Stimulated activated CD8-positive, alpha-beta memory T cell treated with anti-CD3 and anti-CD28 coated beads, Interleukin-2, amount 100 ng/mL, for 48 hours (primary cell): ENCODE measurements around the gene RCOR1.

Source experiments
- DNase-seq, 2 donors: peaks; one replicate each; pipeline ENCODE4 v3.0.0-alpha.2; 2020; ENCODE audit warnings: low read depth in 2 of 2

Gene RCOR1

DNA sequence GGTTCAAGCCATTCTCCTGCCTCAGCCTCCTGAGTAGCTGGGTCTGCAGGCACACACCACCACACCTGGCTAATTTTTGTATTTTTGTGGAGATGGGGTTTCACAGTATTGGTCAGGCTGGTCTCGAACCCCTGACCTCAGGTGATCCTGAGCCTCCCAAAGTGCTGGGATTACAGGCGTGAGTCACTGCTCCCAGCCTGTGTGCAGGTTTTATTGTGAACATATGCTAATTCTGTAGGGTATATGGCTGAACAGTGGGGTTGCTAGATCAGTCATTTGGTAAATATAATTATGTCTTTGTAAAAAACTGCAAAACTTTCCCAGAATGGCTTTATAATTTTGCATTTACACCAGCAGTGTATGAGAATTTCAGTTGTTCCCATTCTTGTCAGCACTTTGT is 85.9 kb downstream of the RCOR1 start:
- no peak for DNase-seq

DNA sequence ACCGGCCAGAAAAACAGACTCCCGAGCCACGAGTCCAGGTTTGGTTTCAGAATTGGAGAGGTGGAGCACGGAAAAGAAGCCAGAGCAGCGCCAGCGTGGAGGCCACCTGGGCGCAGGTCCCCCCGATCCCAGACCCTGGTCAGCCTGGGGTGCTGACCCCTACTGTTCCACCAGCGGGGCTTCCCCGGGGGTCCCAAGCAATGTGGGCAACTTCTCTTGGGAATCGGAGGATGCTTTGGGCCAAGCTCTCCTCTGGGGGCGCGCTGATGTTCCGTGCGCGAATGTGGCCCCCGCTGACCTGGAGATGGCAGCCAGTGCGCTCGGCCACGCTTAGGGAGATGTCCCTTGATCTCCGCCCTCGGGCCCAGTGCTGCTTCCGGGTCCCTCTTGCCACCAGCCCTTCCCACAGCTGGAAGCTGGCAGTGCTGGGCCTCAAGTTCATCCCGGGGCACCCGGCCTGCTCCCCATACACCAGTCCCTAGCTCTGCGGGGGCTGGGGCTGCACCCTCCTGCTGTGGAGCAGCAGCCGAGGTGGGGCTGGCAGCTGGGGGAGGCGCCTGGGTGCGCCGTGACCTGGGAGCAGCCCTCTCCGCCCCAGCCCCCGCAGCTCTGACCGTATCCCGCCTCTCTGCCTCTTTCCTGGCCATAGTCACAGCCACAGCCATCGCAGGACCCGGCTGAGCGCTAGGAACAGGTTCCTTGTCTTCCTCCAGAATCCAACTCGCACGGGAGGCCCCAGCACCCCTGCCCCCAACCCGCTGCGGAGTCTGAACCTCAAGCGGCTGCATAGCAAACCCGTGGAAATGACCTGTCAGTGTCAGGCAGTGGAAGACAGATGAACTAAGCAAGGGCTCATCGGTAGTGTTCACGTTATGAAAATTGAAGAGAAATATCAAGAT is 91.2 kb downstream of the RCOR1 start:
- DNase-seq = no peak

DNA sequence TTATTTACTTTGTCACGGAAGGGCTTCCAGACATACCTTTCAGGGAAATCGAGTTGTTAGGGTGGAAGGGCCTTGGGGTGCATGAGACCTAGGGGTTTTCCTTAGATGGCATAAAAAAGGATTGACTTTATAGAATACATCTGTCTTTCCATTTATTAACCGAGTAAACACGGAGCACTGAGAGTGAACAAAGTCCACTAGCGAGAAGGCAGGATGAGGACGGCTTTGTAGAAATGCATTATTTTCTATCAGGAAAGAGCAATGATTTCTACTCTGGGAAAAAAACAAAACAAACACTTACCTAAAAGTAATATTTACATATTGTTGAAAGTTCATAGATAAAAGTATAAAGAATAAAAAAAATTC is 91.8 kb downstream of the RCOR1 start:
- no peak for DNase-seq

DNA sequence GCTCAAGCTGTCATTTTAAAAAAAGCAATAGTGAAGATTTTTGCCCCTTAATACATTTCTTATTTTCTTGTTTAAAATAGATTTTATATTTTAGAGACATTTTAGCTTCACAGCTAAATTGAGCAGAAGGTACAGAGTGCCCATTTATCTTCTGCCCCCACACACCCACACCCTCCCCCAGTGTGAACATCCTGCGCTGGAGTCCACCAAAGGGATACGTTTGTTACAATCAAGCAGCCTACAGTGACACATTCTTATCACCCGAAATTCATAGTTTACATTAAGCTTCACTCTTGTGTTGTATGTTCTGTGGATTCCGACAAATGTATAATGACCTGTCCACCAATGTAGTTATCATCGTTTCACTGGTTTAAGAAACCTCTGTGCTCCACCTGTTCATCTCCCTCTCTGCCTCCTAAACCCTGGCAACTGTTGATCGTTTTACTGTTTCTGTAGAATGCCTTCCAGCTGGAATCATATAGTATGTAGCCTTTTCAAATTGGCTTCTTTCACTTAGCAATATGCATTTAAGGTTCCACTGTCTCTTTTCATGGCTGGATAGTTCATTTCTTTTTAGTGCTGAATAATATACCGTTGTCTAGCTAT is 93.8 kb downstream of the RCOR1 start:
- no peak for DNase-seq

DNA sequence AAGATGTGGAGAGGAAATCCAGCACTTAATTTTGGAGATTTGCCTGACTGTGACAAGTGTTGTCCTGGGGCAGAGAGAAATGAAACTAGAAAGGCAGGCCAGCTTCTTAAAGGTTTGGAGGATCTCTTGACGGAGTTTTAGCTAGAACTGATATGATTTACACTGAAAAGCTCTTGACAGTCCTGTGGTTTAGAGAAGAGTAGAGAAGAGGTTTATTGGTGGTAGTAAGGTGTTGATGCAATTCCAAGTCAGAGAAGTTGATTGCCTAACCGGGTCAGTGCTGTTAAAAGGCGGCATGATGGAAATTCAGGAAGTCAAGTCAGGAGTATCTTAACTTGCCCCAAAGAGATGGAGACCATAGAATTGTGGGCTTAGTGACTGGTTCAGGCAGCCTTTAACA is 95.8 kb downstream of the RCOR1 start:
- DNase-seq = no peak

DNA sequence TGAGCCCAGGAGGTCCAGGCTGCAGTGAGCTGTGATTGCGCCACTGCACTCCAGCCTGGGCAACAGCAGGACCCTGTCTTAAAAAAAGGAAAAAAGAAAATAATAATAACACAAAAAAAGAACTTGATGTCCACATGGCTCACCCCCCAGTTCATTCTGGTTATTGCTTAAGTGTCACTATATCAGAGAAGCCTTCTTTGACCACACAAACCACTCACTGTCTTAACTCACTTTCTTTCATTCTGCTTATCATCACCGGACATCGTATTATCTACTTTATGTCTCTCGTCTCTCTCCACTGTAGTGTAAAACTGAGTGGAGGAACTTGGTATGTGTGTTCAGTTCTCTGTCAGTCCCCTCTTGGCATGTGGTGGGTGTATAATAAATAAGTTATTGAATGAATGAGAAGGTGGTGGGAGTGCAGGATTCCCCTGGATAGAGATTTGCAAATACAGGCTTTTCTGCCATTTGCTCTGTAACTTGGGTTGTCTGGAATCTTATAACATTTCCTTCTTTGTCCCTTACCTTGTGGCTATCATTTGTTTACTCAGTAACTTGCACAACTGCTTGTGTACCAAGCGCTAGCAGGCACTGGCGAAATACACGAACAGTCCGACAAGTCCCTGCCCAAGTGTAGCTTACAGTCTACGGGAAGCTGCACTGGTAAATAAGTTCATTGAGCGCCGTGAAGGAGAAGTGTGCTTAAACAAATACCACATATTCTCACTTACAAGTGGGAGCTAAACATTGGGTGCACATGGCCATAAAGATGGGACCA is 98.2 kb downstream of the RCOR1 start:
- no peak for DNase-seq

DNA sequence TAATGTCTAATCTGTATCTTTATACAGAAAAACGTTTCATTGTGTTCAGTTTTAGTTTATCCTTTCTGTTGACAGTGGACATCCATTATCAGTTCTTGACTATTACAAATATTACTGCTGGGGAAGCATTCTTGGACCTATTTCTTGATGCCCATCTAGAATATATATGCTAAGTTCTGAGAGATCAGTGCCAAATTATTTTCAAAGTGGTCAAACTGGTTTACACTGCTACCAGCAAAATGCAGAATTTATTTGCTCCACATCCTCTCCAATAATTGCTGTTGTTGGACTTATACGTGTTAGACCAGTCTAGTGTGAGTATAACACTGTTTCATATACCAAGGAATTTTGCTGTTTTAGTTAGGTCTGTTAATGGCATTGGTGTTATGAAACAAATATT is 99.3 kb downstream of the RCOR1 start:
- DNase-seq = no peak

DNA sequence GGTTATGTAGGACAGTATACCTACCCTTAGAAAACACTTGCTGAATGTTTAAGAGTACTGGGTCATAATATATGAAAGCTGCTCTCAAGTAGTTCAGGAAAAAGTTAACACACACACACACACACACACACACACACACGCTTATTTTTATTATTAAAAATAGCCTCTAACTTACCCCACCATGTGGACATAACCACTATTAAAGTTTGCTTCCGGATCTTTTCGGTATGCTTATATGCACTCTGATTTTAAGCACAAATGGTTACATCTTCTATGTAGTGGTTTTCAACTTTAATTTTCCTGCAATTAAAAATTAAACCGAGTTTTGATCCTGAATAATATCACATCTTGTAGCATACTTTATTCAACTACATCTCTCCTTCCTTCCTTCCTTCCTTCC is 99.9 kb downstream of the RCOR1 start:
- no peak for DNase-seq

DNA sequence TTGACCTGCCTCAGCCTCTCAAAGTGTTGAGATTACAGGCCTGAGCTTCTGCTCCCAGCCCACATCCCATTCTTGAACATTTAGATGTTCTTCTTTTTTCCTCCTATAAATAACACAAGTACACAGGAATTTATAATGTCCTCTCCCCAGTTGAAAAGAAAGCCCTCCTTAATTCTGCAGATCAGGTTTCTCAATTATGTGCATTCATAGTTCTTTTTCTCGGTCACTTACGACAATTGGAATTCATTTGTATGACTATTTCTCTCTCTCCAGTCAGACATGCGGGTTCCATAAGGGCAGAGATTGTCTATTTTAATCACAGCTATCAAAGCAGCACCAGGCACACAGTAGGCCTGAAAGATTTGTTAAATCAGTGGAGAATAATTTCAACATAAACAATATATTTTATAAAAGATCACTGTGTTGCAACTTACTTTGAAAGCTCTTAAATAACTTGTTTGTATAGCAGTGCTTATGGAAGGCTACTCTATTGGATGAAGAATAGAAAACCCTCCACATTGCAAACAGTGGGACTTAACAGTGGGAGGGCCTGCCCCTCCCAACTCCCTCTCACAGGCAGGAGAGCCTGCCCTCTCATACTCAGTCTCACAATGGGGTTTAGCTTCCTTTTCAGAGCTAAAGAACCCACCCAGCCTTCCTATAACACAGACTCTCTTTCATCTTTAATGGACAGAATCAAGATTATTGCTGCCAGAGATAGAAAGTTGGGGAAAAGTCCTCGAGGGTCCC is 100.7 kb downstream of the RCOR1 start:
- DNase-seq = no peak

DNA sequence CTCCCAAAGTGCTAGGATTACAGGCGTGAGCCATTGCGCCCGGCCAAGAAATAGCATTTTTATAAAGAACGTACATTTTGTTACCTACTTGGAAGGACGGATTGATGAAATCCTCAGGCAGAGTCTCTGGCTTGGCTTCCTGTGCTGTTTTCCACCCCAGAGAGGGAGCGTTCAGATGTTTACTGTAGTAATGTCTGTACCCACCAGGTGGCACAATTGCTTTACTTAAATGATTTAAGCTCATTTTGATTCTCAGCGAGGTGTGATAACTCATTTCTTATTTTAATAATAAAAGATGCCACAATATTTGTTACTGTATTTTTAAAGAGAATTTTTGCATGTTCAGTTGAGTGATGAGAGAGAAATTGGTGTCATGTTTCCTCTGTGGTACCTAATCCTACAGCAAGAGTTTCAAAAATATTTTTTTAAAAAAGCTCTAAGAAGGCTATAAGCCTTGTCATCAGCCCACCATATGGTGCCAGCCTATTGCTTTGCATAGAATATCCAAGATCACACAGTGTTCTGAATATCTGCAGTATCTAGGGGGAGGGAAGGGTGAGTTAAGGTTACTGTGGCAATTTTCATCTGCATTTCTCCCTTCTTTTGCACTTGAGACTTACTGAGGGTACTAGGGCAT is 102.2 kb downstream of the RCOR1 start:
- peak in 1 of 2 donors; percentile 12 for DNase-seq

DNA sequence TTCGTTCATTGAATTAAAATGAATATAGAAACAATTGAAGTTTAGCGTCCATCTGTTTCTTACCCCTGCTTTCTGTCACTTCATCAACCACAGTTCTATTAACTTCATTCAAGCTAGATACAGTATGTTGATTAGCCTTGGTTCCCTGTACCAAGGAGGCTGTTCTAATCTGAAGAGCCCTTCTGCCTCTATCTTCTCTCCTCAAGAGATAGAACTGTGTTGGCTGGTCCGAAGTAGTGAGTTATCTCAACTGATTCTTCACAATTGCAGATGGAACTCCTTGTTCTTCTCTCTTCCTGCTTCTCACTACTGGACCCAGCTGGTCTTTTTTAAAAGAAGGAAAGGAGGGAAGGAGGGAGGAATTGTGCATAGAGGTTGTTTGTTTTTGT is 102.7 kb downstream of the RCOR1 start:
- no peak for DNase-seq

DNA sequence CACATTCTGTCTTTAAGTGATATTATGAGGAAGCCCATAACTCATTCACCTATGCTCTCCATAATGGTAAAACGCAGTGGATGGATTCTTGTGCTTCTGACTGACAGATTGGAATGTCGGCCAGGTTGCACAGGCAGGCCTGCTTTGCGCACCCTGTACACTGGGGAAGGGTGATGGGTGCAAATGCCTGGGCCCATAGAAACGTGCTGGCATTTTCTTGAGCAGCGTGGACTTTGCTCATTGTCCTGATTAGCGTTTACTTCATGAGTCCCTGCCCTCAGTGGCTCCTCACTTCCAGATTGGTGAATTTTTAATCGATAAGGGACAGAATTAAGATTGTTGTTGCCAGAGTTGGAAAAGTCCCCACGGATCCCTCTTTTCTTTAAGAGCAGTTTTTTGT is 103.9 kb downstream of the RCOR1 start:
- no peak for DNase-seq

DNA sequence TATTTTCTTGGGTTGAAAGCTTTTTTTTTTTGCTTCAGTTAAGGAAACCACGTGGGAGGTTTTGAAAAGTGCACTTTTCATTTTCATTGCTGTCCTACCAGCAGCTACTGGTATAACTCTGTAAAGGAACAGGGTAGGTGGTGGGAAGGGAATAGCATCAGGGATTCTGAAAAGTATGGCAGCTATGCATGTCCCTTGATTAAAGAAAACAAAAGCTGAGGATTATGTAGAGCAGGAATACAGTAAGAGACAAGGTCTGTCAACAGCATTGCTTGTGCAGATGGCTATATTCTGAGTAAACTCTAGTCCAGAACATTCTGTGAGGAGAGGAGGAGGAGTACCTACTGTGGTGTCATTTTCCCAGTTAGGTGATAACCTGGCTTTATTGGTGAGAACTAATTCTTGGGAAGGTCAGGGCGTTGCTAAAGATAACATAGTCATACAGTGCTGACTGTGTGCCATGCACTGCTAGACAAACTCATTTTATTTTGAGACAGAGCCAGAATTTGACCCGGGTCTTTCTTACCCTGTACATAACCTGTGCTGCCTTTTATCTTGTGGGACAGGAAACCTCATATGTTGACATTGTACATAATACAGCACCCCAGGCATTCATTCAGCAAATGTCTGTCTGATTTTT is 104.5 kb downstream of the RCOR1 start:
- DNase-seq = no peak

DNA sequence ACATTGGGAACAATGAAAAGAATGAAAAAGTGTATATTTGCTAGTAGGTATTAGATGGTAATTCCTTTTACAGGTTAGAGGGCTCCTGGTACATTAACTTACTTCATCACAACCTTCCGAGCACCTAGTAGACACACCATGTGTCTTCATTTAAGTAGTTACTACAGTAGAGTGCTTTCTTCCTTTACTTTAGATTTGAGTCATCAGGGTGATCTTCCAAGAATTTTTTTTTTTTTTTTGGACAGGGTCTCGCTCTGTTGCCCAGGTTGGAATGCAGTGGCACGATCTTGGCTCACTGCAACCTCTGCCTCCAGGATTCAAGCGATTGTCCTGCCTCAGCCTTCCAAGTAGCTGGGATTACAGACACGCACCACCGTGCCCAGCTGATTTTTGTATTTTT is 105.1 kb downstream of the RCOR1 start:
- DNase-seq = no peak

DNA sequence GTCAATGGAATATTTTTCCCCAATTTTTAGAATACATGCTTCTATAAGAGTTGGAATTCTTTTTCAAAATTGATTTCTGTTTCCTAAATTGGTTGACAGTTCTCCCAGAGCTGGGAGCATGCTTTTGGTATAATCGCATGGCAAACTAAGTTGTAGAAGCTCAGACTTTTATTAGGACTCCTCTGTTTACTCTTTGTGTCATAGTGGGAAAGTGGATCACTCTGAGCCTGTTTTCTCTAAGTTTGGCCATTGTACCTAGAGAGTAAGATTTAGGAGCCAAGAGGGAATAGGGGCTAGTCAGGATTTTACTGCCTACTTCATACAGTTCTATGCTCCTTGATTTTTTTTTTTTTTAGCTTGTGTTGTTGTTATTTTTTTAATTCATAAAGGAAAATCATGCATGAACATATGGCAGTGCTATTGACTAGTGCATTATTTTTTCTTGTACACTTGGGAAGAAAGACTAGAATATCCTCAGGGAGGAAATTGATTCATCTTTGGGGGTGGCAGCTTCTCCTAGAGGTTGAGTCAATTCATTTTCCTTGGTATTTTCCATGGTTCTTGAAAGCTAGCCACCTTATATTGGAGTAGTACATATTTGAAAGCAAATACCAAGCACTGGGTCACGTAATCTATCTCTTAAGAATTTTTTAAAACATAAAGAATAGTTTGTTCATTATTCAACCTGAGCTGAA is 107.1 kb downstream of the RCOR1 start:
- no peak for DNase-seq

DNA sequence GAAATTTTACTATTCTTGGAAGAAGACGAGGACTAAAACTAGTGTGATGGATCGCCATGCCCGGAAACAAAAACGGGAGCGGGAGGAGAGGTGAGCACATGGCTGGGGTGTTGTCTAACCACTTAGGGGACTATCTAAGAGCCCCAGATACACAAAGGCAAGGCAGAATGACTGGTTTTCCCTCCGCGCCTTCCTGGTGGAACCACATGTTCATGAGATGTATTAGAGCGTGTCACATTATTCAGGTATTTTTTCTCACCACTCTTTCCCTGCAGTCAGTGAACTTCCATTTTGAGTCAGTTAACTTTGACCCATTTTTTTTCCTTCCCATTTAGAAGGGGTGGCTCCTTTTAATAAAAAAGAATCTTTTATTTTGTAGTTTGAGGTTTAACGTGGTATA is 116.0 kb downstream of the RCOR1 start:
- no peak for DNase-seq

DNA sequence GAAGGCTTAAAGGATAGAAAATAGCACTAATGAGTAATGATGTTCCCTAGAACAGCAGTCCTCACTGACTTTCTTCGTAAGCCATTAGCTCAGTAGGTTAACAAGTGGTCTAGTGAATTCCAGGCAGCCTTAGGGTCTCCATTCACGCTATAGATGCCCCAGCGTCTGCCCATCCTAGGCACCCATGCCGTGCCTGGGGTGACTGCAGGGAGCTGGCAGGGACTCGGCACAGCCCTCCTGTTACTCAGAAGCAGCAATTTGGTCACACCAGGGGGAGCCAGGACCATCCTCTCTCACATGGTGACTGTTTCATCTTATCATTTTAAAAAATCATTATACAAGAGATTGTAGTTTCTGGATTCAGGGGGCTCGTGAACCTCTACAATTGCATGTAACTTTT is 118.8 kb downstream of the RCOR1 start:
- no peak for DNase-seq

DNA sequence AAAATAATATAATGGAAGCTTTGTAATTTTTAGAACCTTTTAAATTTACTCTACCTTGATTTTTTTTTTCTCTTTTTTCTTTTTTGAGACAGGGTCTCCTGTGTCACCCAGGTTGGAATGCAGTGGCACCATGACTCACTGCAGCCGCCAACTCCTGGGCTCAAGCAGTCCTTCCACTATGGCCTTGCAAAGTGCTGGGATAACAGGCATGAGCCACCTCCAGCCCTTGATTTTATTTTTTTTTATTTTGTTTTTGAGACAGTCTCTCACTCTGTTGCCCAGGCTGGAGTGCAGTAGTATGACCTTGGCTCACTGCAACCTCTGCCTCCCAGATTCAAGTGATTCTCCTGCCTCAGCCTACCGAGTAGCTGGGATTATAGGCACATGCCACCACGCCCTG is 119.5 kb downstream of the RCOR1 start:
- no peak for DNase-seq

DNA sequence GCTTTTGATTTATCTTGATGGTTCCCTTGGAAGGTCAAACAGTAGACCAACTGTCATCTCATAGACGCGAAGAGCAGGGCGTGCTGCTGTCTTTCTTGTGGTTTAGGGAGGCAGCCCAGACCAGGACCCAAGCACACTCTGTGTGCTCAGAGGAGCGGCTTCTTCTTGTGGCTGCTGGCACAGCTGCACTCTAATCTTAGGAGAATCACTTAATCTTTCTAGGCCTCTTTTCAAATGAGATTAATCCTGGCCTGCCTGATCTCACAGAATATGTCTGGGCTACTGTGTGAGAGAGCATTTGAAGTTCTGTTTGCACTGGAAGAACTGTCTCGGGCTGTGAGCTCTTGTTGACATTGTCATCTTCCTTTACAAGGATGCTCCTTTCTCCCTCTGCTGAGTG is 124.8 kb downstream of the RCOR1 start:
- DNase-seq = no peak

DNA sequence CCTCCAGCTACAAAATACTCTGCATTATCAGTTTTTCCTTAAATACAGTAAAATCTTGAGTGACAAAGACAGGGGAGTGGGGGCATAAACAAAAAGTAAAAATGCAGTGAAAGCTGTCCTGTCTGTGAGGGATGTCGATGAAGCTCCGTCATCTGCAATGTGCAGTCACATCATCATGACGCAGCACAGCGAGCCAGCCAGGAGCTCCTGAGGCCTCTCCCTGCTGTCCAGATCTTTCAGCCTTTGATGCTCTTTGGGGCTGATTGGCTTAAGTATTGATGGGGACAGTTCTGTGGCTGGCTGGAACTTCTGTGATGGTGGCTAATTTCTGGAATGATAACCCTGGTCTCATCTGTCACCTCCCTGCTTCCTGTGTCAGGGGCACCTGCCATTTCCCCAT is 130.2 kb downstream of the RCOR1 start:
- no peak for DNase-seq

DNA sequence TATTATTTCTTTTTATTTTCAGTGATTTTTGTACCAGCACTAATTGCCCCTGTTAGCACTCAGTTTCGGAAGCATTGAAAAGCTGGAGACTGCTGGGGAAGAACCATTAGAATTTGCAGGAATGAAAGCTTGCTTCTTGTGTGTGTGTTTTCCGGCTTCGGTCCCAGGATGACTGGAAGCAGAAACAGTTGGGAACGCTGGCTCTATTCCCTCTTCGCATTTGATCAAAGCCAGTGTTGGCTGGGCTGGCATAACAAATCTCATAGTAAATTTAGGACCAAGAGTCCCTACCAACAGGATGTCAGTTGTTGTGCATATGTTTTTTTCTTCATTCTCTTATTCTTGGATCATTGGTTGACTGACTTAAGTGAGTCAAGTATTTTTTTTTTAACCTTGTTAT is 131.2 kb downstream of the RCOR1 start:
- DNase-seq = no peak
